ENCODE measurements around the gene RASL10A. TPM values are rescaled to one million over a fixed set of nuclear protein-coding genes. Genes with fewer than 3 reads are reported as not detected.

RASL10A gene
- total RNA-seq, 1 donor from 2014 or later = 0.83 TPM

DNA sequence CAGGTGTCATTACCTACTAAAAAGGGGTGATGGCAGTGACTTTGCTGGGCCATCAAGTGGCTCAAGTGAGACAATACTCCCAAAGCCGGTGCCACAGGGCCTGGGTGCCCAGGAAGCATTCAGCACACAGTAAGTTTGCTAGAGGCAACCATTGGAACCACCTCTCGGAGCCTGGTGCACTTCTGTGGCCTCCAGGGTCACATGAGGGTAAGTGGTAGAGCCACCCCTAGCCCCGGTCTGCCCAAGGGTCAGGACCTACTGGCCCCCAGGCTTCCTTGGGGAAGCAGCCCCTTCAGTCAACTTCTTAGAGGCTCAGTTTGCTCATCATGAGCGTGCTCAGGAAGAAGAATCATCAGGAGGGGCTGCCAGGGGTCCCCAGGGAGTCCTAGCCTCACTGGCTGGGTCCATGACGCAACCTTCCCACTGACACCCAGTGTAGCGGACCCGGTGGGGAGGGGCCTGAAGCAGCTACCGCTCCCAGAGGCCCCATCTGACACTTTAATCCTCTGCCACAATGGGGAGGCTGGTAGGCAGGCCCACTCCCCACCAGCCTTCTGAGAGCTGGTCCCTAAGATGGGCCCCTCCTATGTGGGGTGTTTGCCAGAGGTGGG lies 17.5 kb upstream of the RASL10A start:
- TF ChIP-seq, protein P1, sequence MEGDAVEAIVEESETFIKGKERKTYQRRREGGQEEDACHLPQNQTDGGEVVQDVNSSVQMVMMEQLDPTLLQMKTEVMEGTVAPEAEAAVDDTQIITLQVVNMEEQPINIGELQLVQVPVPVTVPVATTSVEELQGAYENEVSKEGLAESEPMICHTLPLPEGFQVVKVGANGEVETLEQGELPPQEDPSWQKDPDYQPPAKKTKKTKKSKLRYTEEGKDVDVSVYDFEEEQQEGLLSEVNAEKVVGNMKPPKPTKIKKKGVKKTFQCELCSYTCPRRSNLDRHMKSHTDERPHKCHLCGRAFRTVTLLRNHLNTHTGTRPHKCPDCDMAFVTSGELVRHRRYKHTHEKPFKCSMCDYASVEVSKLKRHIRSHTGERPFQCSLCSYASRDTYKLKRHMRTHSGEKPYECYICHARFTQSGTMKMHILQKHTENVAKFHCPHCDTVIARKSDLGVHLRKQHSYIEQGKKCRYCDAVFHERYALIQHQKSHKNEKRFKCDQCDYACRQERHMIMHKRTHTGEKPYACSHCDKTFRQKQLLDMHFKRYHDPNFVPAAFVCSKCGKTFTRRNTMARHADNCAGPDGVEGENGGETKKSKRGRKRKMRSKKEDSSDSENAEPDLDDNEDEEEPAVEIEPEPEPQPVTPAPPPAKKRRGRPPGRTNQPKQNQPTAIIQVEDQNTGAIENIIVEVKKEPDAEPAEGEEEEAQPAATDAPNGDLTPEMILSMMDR (IDR thresholded peaks at IDR 0.05) = no peak
- peaks cover 100% of the 10 kb centered on the region for H3K36me3 ChIP-seq
- intact Hi-C loops (cut with DNase I) = no loop called here

DNA sequence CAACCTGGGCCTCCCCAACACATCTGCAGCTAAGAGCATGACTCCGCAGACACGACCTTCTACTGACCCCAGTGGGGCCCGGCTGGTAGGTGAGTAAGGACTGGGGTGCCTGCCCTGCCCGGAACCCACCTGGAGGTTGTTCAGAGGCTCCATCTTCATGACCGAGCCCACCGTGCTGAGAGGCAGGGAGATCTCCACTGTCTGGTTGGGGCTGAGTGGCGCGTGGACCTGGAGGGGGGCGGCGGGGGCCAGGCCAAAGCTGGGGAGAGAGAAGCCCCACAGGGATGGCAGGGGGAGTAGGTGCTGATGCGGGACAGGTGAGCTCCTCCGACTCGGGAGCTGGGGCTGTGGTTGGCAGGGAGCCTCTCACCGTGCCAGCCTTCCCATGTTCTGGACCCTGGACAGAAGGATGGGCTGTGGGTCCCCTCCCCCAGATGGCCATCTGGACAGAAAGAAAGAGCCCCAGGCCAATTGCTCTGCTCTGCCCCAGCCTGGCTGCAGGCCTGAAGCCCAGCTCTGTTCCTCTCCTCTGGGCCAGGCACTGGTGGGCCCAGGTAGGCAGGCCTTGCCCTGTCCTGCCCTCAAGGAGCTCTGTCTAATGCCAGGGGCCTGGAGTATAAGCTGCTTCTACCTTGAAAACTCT lies 16.3 kb upstream of the RASL10A start:
- intact Hi-C loops (cut with DNase I) = no loop called here
- Histone ChIP-seq H3K27ac (no peak overlapping the region), H3K4me1 (no peaks in the 10 kb centered on the region), H3K36me3 (peaks cover 99% of the 10 kb centered on the region), H3K9me3 (no peaks in the 10 kb centered on the region), H3K27me3 (ENCODE audit: low read depth) (no peaks in the 10 kb centered on the region), H3K4me3 (no peak overlapping the region)
- DNase-seq (no peak), ATAC-seq (no peak)
- TF ChIP-seq, protein P1 (IDR thresholded peaks at IDR 0.05) = no peak

More for the DNA sequence above, 17.5 kb upstream of the RASL10A start:
- no peak overlapping the region for H3K27ac ChIP-seq
- DNase-seq (no peak), ATAC-seq (no peak)
- H3K4me3 ChIP-seq = no peak overlapping the region
- no peaks in the 10 kb centered on the region for H3K9me3 ChIP-seq
- H3K27me3 ChIP-seq (ENCODE audit: low read depth) = no peaks in the 10 kb centered on the region
- H3K4me1 ChIP-seq = no peaks in the 10 kb centered on the region

DNA sequence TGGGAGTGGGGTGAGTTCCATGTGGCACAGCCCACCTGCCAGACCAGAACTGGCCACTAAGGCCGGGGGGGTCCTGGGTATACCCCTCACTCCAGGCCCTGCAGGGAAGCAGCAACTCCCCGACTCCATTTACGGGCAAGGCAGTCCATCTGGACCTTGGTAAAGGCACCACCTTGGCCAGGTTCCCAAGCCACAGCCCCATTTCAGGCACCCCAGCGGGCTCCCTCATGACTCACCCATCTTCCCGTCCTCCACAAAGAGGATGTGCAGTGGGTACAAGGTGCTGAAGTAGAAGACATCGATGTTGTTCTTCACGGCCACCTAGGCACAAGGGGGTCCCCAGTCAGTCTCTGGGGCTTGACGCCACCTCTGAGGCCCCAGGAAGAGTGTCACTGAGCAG lies 15.7 kb upstream of the RASL10A start:
- Histone ChIP-seq H3K9me3 (no peaks in the 10 kb centered on the region), H3K36me3 (peaks cover 99% of the 10 kb centered on the region), H3K4me1 (no peaks in the 10 kb centered on the region), H3K27ac (no peak overlapping the region), H3K4me3 (no peak overlapping the region), H3K27me3 (ENCODE audit: low read depth) (no peaks in the 10 kb centered on the region)
- ATAC-seq (no peak), DNase-seq (no peak)
- intact Hi-C loops (cut with DNase I) = no loop called here
- TF ChIP-seq, protein P1 (IDR thresholded peaks at IDR 0.05) = no peak

DNA sequence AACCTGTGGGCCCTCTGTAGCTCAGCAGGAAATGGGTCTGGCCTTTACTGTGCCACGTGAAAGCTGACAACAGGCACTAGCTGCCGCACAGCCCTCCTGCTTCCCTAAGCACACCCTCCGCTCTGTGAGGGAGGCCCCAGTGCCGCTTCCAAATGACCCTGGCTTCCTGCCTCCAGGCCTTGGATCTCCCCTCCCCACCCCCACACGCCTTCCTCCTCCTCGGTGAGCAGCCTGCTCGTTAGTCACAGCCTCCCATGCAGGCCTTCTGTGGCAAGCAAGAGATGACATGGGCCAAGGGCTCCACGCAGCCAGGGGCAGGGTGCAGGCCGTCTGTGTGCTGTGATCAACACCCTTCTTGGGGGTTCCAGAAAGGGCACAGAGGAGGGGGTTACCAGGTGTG lies 15.3 kb upstream of the RASL10A start:
- Histone ChIP-seq H3K4me3 (no peak overlapping the region), H3K27ac (no peak overlapping the region), H3K36me3 (peaks cover 95% of the 10 kb centered on the region), H3K9me3 (no peaks in the 10 kb centered on the region), H3K4me1 (no peaks in the 10 kb centered on the region), H3K27me3 (ENCODE audit: low read depth) (no peaks in the 10 kb centered on the region)
- intact Hi-C loops (cut with DNase I) = no loop called here
- TF ChIP-seq, protein P1 (IDR thresholded peaks at IDR 0.05) = no peak
- ATAC-seq (no peak), DNase-seq (no peak)

DNA sequence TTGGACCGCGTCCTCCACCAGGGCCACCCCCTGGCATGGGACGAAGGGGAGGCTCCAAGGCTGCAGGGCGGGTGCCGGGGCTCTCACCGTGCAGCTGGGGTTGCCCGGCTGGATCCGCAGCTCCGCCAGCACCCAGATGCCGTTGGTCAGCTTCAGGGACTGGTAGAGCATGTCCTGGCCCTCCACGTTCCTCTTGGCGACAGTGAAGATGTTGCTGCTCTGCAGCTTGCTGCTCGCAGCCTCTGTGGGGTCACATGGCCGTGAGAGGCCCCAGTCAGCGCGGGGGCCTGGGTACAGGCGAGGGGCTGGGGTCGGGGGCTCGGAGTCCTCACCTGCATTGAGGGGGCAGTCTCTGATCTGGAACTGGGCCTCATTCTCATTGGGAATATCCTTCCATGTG lies 14.8 kb upstream of the RASL10A start:
- no peak for ATAC-seq
- H3K36me3 ChIP-seq = peaks cover 90% of the 10 kb centered on the region

More for the DNA sequence above, 14.8 kb upstream of the RASL10A start:
- Histone ChIP-seq H3K27me3 (ENCODE audit: low read depth) (no peaks in the 10 kb centered on the region), H3K4me3 (no peak overlapping the region), H3K27ac (no peak overlapping the region), H3K4me1 (no peaks in the 10 kb centered on the region), H3K9me3 (no peaks in the 10 kb centered on the region)
- no peak for DNase-seq
- TF ChIP-seq, protein P1 (IDR thresholded peaks at IDR 0.05) = no peak
- intact Hi-C loops (cut with DNase I) = no loop called here

Measured in lower lobe of right lung (tissue), 2 donors.